GM04503 (cell line): Measurements from ENCODE around the gene KCNIP1.

Source experiments
- DNase-seq: peaks from one replicate; pipeline ENCODE4 v3.0.0-alpha.2; 2012; ENCODE audit warnings: low read depth

KCNIP1 gene

DNA sequence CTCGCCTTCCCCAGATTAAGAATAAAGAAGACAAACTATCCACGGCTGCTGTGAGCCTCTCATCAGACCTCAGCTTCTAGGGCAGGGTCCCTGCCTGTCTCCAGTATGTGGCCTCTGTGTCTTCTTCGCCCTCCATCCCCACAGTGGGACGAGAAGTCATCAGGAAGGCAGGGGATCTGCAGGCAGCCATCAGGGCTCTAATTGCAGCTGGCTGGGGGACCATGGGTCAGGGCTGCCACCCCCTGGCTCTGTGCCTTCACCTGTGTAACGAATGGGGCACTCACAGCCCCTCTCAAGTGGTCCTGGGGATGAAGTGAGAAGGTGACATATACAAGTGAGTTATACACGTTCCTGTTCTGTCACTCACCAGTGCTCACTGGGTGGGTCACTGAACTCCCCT, 139.8 kb downstream of the KCNIP1 start:
- no peak for DNase-seq

DNA sequence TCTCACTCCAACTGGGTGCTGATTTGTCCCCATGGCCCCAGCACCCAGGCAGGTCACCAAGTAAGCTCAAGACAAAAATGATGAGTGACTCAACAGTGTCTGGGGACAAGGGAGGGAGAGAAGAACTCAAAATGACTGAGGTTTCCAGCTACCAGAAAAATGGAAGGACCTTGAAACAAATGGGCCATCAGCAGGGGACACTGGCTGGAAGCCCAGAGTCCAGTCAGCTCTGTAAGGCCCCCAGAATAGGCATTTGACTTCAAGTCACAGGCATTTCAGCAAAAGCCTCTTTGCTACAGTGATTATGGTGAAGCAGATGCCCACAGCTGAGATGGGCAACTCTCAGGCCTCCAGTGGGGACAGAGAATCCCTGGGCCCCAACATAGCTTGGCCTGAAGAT, 140.7 kb downstream of the KCNIP1 start:
- DNase-seq = no peak

DNA sequence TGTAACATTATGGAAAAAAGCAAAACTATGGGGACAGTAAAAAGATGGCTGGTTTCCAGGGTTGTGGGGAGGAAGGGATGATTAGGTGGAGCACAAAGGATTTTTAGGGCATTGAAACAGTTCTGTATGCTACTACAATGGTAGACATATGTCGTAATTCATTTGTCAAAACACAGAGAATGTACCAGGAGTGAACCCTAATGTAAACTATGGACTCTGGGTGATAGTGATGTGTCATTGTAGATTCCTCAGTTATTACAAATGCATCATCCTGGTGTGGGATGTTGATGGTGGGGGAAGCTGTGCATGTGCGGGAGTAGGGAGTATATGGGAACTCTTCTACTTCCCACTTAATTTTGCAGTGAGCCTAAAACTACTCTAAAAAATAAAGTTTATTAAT, 144.7 kb downstream of the KCNIP1 start:
- DNase-seq = no peak

DNA sequence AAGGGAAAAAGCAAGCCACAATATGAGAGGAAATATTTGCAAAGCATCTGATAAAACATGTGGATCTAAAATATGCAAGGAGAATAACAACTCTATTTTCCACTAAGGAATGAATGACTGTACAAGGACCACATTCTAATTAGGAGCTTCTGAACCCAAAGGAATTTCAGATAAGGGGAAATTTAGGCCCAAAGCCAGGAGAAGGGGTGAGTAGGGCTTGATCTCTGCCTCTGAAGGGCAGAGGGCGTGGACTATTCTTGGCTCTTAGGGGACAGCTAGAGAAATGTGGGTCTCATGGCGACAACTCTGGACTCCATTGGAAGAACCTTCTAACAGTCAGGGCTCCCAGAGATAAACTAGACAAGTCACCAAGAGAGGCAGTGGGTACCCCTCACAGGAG, 147.0 kb downstream of the KCNIP1 start:
- DNase-seq = no peak

DNA sequence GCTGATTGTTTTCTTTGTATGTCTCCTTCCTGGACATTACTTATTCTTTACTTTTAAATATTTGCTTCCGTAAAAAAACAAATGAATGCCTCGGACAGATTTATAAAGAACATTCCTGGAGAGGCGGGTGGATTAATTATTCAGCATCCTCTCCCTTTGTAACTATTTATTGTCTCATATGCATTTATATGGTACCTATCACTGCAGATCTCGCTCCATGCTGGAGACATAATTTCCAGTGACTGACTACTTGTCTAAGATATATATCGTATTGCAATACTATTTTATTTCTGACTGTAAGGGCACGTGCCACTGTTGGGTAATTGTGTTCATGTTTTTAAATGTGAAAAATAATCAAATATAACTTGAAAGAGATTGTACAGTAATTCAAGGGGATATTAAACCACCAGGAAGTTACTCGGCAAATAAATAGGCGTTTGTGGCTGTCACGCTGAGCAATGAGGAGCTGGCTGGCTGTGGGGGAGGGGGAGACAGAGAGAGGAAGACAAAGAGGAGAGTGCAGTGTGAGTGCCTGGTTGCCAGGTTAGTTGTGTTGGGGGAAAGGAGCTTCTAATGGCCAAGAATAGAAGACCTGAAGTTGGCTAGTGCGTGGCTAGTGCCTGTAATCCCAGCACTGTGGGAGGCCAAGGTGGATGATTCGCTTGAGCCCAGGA, 147.9 kb downstream of the KCNIP1 start:
- no peak for DNase-seq

DNA sequence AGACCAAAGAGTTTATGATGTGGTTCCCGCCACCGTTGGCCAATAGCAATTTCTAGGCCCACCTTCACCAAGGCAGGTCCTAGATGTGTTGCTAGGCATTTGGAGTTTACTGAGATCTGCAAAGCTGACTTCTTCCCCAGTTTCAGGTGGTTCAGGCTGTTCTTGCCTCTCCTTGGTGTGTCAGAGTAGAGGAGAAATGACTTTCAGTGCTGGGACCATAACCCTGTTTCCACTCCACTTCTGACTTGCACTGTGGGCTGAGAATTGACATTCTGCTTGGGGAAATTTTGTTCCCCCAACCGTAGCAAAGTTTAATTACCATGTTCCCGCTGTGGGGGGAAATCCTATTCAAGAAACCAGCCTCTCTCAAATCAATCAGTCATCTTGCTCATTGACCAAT, 151.7 kb downstream of the KCNIP1 start:
- no peak for DNase-seq

DNA sequence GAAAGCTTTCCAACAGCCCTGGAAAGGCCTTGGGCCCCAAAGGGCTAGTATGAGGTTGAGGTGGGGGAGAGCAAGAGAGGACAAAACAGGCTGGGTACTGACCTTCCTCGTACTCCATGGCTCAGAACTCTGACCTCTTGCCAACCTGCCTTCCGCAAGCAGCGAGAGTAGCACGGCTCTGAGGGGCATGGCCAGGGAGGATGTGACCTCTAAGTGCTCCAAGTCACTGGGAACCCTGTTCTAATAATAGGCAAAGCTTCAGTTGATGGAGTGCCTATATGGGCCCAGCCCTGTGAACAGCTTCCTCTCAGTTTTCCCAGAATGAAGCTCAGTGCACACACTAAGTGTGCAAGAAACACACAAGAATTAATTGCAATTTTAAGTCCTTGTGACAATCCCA, 152.1 kb downstream of the KCNIP1 start:
- no peak for DNase-seq

DNA sequence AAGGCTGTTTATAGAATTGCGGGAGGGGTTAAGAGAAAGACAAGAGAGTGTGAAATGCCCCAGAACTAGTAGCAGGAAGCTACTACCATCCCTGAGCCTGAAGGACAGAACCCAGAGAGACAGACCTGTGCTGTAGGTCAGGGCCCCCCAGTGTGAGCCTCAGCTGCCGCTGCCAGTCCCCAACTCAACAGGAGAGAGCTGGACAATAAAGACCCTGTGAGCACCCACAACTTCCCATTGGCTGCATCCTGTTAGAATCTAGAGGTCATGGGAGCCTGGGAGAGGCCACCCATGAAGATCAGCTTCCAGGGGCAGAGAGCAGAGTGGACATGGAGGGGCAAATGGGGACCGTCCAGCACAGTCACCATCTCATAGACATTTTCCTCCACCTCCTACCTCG, 152.5 kb downstream of the KCNIP1 start:
- no peak for DNase-seq

DNA sequence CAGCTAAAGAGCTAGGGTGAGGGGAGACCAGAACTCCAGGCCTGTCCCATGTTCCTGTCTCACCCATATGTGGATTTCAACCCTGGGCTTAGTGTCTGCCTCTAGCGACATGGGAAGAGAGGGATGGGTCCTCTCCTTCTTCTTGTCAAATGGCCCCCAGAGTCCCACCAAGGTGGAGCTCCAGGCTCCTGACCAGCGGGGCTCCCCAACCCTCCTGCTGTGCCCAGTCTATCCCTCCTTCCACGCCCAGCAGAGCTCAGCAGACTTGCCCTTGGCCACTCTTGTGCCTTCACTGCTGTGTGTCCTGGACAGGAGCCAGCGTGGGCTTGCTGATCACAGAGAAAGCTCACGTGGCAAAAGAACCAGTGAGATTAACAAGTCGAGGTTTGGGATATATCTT, 156.7 kb downstream of the KCNIP1 start:
- no peak for DNase-seq

DNA sequence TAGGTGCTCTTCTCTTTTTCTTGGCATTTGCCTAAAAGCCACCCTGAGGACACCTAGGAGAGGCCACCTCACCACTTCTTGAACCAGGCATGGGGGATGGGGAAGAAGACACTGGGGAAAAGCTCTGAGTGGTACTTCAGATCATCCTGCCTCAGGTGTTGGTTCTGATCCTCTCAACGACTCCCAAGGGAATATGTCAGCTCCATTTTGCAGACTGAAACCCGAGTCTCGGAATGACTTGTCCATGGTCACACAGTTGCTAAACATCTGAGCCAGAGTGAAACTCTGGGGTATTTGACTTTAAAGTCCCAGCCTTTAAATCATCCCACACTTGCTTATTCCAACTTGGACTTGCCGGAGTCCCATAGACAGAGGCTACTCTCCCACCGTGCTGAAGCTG, 159.1 kb downstream of the KCNIP1 start:
- DNase-seq = no peak

DNA sequence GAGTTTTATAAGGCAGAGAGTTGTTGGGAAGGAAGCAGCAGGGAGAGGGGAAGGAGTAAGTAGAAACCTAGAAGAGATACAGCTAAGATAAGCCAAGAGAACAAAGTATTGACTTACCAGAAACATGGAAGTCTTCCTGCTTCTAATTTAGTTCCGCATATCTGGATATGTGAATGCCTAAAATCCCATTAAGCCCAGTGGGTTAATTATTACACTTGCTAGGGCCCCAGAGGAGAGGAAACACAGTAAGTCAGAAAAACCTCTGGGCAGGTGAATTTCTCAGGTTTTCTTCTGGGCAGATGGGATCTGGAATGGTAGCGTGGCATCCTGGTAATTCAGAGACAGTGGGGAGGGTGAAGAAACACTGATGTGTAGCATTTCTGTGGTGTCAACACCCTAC, 175.0 kb downstream of the KCNIP1 start:
- DNase-seq = no peak

DNA sequence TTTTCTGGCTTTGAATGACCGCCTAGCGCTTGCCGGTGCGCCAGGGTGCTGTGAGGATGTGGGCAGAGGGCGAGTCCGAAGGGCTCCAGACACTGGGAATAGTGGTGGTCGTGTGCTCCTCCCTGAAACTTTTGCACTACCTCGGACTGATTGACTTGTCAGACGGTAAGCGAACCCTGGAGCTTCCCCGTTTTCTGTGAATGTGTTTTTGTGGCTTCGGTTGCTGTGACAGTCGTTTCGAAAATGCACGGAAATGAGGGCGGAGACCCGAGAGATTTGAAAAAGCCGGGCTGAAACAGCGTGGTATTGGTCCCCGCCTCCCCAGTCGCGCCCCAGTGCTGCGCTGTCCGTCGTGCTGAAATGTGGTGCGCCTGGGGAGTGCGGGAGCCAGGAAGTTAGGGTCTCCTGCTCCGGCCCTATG, 177.2 kb downstream of the KCNIP1 start:
- no peak for DNase-seq

DNA sequence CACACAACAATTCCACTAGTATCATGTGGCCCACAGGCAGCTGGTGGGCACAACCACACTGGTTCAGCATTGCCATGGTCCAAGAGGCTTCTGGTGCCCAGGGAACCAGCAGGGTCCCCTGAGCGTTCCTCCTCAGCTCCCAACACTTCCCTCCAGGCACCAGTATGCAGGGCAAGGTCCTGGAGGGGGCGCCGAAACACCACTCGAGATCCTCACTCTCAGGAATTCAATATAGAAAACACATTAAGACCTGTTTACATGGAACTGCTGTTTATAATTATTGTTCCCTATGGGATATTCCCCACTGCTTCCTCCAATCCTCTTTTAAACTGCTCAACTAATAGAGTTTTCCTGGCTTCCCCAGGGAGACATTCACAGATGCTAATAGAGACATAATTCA, 187.8 kb downstream of the KCNIP1 start:
- no peak for DNase-seq

DNA sequence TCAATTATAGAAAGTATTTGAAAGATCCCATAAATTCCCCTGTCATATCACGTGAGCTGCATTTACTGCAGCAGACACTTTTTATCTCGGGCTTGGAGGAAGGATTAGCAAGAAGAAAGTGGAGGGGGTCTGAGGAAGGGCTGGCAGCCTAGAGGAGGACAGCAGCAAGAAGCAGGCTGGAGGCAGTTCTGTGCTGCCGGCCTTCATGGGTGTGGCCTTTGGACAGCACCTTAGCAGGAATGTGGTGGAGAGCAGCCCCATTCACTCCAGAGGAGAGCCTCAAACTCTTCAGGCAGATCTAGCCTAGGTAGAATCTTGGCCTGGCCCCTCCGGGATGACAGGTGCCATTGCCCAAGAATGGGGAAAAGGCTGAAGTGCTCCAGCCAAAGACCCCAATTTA, 189.9 kb downstream of the KCNIP1 start:
- DNase-seq = no peak

DNA sequence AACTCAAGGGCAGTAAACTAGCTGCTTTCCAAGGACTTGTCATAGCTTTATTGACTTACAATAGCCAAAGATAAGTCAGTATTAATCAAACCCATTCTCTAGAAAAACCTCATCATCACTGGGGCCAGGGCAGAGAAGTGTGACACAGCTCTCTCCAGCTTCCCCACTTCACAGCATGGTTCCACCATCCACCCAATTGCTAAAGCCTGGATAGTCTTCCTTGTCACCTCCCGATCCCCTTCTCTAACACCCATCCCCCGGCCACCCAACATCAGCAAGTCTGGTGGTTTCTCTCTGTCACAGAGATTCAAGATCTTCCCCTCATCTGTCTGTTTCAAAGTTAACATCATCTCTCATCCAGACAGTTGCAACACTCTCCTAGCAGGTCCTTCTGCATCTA, 191.1 kb downstream of the KCNIP1 start:
- no peak for DNase-seq

DNA sequence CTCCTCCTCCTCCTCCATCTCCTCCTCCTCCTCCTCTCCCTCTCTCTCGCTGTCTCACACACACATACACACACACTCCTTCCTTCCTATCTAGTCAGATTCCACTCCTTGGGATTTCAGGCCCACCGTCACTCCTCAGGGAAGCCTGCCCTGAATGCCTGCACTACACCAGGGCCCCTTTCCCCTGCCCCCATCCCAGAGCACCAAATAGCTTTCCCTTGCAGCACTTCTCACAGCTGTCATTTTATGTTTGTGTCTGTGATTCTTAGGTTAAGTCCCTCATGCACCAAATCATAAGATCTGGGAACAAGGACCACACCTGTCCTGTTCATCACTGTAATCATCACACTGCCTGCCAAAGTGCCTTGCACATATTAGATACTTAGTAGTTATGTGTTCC, 193.2 kb downstream of the KCNIP1 start:
- DNase-seq = no peak

DNA sequence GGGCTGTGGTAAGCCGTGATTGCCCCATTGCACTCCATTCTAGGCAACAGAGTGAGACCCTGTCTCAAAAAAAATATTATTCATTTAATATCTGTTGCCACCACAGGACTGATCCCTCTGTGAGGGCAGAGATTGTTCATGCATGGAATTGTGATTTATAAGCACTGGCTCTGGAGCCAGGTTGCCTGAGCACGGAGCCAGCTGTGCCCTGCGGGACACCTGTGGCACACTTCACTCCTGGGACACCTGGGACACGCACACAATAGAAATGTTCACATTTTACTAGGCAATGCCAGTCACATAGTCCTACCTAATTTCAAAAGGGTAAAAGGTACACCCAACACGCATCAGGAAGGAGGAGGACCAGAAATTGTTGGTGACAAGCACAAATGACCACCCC, 196.7 kb downstream of the KCNIP1 start:
- no peak for DNase-seq

DNA sequence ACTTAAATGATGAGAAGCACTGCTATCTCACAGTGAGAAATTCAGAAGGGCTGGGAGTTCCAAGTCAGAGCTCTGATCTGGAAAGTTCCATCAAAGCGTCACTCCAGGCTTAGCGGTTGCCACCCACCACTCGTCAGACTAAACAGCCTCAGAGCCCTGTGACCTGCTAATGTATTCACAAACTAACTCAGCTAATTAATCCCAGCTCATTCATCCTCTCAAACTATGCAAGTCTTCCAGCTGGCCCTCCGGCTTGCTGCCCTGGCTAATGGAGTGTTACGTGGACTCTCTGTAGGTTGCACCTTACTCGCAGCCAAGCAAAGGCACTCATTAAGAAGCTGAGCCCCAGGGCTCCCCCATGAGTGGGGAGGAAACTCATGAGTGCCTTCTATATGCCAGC, 197.5 kb downstream of the KCNIP1 start:
- DNase-seq = no peak

DNA sequence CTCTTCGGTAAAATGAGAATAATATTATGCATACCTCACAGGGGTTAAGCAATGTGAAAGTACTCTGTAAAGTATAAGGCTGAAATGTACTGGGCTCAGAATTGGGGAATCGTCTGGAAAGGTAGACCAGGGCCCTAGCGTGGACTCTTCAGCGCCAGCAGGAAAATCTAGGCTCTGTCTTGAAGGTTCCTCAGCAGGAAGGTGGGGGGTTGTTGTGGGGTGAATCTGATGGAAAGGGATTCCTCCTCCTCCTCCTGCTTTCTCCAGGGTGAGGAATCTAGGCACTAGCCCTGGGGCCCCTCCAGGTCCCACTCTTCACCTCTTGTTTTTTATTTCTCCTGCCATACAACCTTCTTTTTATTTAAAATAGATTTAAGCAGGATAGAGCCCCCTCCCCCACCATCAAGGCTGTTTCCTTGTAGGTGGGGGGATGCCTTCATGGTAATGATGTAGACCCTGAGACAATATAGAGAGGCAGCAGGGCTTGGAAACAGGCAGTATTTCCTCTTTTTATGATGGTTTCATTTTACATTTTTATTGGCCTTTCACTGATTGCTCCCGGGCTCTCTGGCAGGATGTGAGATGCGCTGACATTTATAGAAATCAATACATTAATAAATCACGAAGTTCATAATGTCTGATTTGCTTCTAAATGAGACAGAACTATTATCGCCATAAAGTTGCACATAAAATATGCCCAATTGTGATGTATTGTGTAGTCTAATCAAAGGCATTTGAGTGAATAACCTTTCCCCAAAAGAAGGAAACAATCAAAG, 200.8 kb downstream of the KCNIP1 start:
- DNase-seq = no peak

DNA sequence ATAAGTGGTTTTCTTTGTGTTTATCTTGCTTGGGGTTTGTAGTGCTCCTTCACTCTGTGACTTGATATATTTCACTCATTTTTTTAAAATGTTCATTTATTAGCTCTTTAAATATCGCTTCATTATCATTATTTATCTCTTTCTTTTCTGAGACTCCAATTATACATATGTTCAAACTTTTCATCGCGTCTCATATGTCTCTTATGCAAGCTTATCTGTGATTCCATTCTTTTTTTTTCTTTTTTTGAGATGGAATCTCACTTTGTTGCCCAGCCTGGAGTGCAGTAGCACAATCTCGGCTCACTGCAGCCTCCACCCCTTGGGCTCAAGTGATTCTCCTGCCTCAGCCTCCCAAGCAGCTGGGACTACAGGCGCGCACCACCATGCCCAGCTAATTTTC, 205.8 kb downstream of the KCNIP1 start:
- DNase-seq = no peak

DNA sequence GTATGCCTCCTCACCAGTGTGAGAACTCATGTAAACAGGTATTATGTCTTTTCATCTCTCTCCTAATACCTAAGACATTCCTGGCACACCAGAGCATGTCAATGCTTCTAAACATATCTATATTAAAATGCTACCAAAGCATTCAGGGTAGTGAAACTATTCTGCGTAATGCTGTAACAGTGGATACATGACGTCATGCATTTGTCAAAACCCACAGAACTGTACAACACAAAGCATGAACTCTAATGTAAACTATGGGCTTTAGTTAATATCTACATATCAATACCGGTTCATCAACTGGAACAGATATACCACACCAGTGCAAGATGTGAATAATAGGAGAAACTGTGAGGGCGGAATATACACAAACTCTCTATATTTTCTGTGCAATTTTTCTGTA, 207.5 kb downstream of the KCNIP1 start:
- no peak for DNase-seq

DNA sequence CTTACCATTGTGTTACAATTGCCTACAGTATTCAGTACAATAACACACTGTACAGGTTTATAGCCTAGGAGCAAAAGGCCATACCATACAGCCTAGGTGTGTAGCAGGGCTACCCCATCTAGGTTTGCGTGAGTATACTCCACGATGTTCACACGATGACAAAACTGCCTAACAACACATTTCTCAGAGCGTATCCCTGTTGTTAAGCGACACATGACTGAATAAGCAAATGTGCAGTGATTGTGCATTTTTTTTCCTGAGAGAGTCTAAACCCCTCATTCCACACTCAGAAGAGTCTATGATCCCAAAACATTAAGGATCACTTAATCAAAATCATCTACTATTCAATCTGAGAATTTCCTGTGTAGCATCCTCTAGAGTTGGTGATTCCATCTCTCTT, 211.3 kb downstream of the KCNIP1 start:
- no peak for DNase-seq

DNA sequence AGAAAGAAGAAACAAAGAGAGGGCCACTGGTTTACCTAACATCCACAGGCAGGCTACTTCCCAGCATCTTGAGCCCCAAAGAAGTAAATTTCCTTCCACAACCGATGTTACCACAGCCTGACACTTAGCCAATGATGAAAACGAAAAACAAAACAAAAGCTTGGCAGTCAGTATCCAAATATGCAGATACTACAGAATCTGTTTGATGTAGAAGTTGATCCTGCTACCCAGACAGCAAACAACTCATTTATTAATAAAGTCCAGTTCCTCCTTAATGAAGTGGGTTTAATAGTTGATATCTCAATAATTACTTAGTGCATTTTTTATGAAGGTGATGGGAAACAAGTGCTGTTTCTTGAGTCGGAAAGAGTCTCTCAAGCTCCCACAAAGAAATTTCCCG, 212.6 kb downstream of the KCNIP1 start:
- no peak for DNase-seq

DNA sequence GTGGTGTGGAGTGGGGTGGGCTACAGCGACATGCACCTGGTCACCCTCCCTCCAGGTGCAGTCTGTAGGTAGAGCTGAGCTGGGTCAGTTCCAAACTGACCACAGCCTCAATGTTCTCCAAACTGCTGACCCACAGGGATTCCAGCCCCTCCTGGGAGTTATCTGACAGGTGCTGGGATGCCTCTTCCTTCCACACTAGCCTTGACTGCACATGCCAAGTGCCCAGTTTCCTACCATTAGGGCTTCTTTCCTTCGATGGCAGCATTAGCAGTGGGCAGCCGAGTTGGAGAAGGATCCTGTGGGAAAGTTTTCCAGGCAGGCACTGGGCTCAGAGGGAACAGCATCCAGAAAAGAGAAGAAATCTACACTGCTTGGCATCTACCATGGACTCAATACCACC, 215.7 kb downstream of the KCNIP1 start:
- DNase-seq = no peak
